ENCODE measurements around the gene NCMAP.

NCMAP gene

GRCh38 chr1:24639094-24639493 is 83.2 kb downstream of the NCMAP start:
- Histone ChIP-seq H2AFZ (ENCODE audit: low read length) (no peak overlapping the region), H3K36me3 (replicated peaks; ENCODE audit: insufficient read depth, low read length) (no peaks in the 10 kb centered on the region), H3K79me2 (ENCODE audit: low read length) (peaks cover 10% of the 10 kb centered on the region), H3K9me2 (replicated peaks; ENCODE audit: insufficient read depth, low read length) (no peaks in the 10 kb centered on the region), H3K4me3 (ENCODE audit: low read length) (no peak overlapping the region), H3K27ac (ENCODE audit: low read length) (no peak overlapping the region), H3K9ac (ENCODE audit: low read length) (no peak overlapping the region), H3K4me1 (ENCODE audit: low read length) (peaks cover 12% of the 10 kb centered on the region), H4K20me1 (ENCODE audit: insufficient read depth, low read length) (no peaks in the 10 kb centered on the region), H3K4me2 (ENCODE audit: low read depth, low read length) (no peak overlapping the region), H3K27me3 (replicated peaks; ENCODE audit: insufficient read depth, low read length) (no peaks in the 10 kb centered on the region), H3F3A (ENCODE audit: insufficient read depth, low read length) (peaks cover 10% of the 10 kb centered on the region), H3K9me3 (replicated peaks; ENCODE audit: insufficient read depth, low read length) (no peaks in the 10 kb centered on the region)
- DNase-seq = no peak
- TF ChIP-seq EZH2 (optimal IDR thresholded peaks at IDR 0.05; ENCODE audit: low read depth, low read length) = no peak
- TF ChIP-seq EZH2phosphoT487 (IDR thresholded peaks at IDR 0.05; ENCODE audit: low read length) = no peak
- no peak for TF ChIP-seq CTCF (IDR thresholded peaks at IDR 0.05; ENCODE audit: low read length)

GRCh38 chr1:24639881-24640280 is 84.0 kb downstream of the NCMAP start:
- Histone ChIP-seq H3F3A (ENCODE audit: insufficient read depth, low read length) (peaks cover 10% of the 10 kb centered on the region), H3K9me3 (replicated peaks; ENCODE audit: insufficient read depth, low read length) (no peaks in the 10 kb centered on the region), H3K9ac (ENCODE audit: low read length) (no peak overlapping the region), H3K4me2 (ENCODE audit: low read depth, low read length) (no peak overlapping the region), H3K36me3 (replicated peaks; ENCODE audit: insufficient read depth, low read length) (no peaks in the 10 kb centered on the region), H2AFZ (ENCODE audit: low read length) (no peak overlapping the region), H3K4me3 (ENCODE audit: low read length) (no peak overlapping the region), H4K20me1 (ENCODE audit: insufficient read depth, low read length) (peaks cover 5% of the 10 kb centered on the region; the same call in 1 of the 2 replicates), H3K4me1 (ENCODE audit: low read length) (peaks cover 19% of the 10 kb centered on the region), H3K79me2 (ENCODE audit: low read length) (peaks cover 18% of the 10 kb centered on the region), H3K9me2 (replicated peaks; ENCODE audit: insufficient read depth, low read length) (no peaks in the 10 kb centered on the region), H3K27ac (ENCODE audit: low read length) (no peak overlapping the region), H3K27me3 (replicated peaks; ENCODE audit: insufficient read depth, low read length) (no peaks in the 10 kb centered on the region)
- no peak for DNase-seq
- TF ChIP-seq EZH2phosphoT487 (IDR thresholded peaks at IDR 0.05; ENCODE audit: low read length) (no peak), EZH2 (optimal IDR thresholded peaks at IDR 0.05; ENCODE audit: low read depth, low read length) (no peak), CTCF (IDR thresholded peaks at IDR 0.05; ENCODE audit: low read length) (no peak)

GRCh38 chr1:24640288-24640687 is 84.4 kb downstream of the NCMAP start:
- Histone ChIP-seq H3K79me2 (ENCODE audit: low read length) (peaks cover 22% of the 10 kb centered on the region), H3K9ac (ENCODE audit: low read length) (no peak overlapping the region), H3K4me1 (ENCODE audit: low read length) (peaks cover 23% of the 10 kb centered on the region), H3K27ac (ENCODE audit: low read length) (no peak overlapping the region), H3K27me3 (replicated peaks; ENCODE audit: insufficient read depth, low read length) (no peaks in the 10 kb centered on the region), H3K9me3 (replicated peaks; ENCODE audit: insufficient read depth, low read length) (no peaks in the 10 kb centered on the region), H3K9me2 (replicated peaks; ENCODE audit: insufficient read depth, low read length) (no peaks in the 10 kb centered on the region), H4K20me1 (ENCODE audit: insufficient read depth, low read length) (peaks cover 9% of the 10 kb centered on the region; the same call in 1 of the 2 replicates), H3K4me2 (ENCODE audit: low read depth, low read length) (no peak overlapping the region), H3K4me3 (ENCODE audit: low read length) (no peak overlapping the region), H3F3A (ENCODE audit: insufficient read depth, low read length) (peaks cover 10% of the 10 kb centered on the region), H3K36me3 (replicated peaks; ENCODE audit: insufficient read depth, low read length) (peaks cover under 1% of the 10 kb centered on the region; the same call in 1 of the 2 replicates), H2AFZ (ENCODE audit: low read length) (no peak overlapping the region)
- TF ChIP-seq EZH2phosphoT487 (IDR thresholded peaks at IDR 0.05; ENCODE audit: low read length) (no peak), CTCF (IDR thresholded peaks at IDR 0.05; ENCODE audit: low read length) (no peak), EZH2 (optimal IDR thresholded peaks at IDR 0.05; ENCODE audit: low read depth, low read length) (no peak)
- no peak for DNase-seq

Measured in MM.1S (cell line).